GM12864 (cell line): ENCODE data around the gene PLD5.
A peak's percentile ranks its signal among the peaks of the same experiment; 100 is the strongest.
"Not testable (repeated sequence)": the region's sequence is repeated elsewhere in the genome, so short reads cannot be mapped to it uniquely, and the experiment has no call there.

ENCODE experiments used
- DNase-seq: peaks from one replicate; pipeline ENCODE4 v3.0.0-alpha.2; 2011; ENCODE audit warnings: low read depth
- H3K4me3 ChIP-seq: 2 replicates; pipeline ENCODE4 v1.5.1; 2011; ENCODE audit warnings: mild to moderate bottlenecking, low read depth, low read length, control low read depth
- CTCF ChIP-seq: IDR thresholded peaks from 2 replicates; pipeline ENCODE4 v1.5.1; 2011; ENCODE audit warnings: low read depth, mild to moderate bottlenecking, moderate library complexity, low read length, control low read depth, inconsistent platforms; ENCODE audit errors: missing control alignments

Gene PLD5

GRCh38 chr1:242506724-242507123 is 17.8 kb downstream of the PLD5 start:
- no peak overlapping the region for H3K4me3 ChIP-seq
- no peak for DNase-seq
- no peak for TF ChIP-seq CTCF

- no peak for TF ChIP-seq CTCF
- H3K4me3 ChIP-seq, result no peak overlapping the region
- DNase-seq, result no peak
Measured at GRCh38 chr1:242489545-242489944, 35.0 kb downstream of the PLD5 start.

GRCh38 chr1:242477944-242478343 is 46.6 kb downstream of the PLD5 start:
- TF ChIP-seq CTCF, result no peak
- no peak for DNase-seq
- no peak overlapping the region for H3K4me3 ChIP-seq

GRCh38 chr1:242470774-242471173 is 53.7 kb downstream of the PLD5 start:
- DNase-seq, result no peak
- TF ChIP-seq CTCF, result no peak
- no peak overlapping the region for H3K4me3 ChIP-seq

- no peak for TF ChIP-seq CTCF
- no peak for DNase-seq
- no peak overlapping the region for H3K4me3 ChIP-seq
Measured at GRCh38 chr1:242468784-242469183, 55.7 kb downstream of the PLD5 start.

GRCh38 chr1:242467556-242468145 is 56.8 kb downstream of the PLD5 start:
- TF ChIP-seq CTCF, result peak; percentile 73
- H3K4me3 ChIP-seq, result no peak overlapping the region
- DNase-seq, result no peak

- TF ChIP-seq CTCF, result no peak
- no peak overlapping the region for H3K4me3 ChIP-seq
- no peak for DNase-seq
Measured at GRCh38 chr1:242462867-242463266, 61.6 kb downstream of the PLD5 start.

GRCh38 chr1:242459740-242460139 is 64.8 kb downstream of the PLD5 start:
- not testable (repeated sequence) for H3K4me3 ChIP-seq, DNase-seq
